Activated CD8-positive, alpha-beta memory T cell treated with anti-CD3 and anti-CD28 coated beads, Interleukin-2, amount 10 ng/mL, durations not matched to agents 7 days and 5 days (primary cell): ENCODE results near the gene GPR12. TPM values are rescaled to one million over a fixed set of nuclear protein-coding genes. Genes with fewer than 3 reads are reported as not detected.
"Not testable (repeated sequence)": the region's sequence is repeated elsewhere in the genome, so short reads cannot be mapped to it uniquely, and the experiment has no call there.

Experiments used
- ATAC-seq: fragments of 150-1000 bp; cut with Tn5 transposase; one replicate; pipeline ENCODE4 v1.10.0; 2021; ENCODE audit warnings: moderate library complexity
- CTCF ChIA-PET: fragments of 350-600 bp; sonication (Branson Sonifier 250); formaldehyde crosslinking; loops from one replicate; lab custom pipeline; 2021; ENCODE audit warnings: antibody characterized with exemption; lab: Charles Lee
- DNase-seq: peaks from one replicate; pipeline ENCODE4 v3.0.0-alpha.2; 2020
- H3K27ac Mint-ChIP-seq: one replicate; pipeline ENCODE4 v1.8.0; 2021; ENCODE audit warnings: mild to moderate bottlenecking, mixed read lengths
- H3K27me3 Mint-ChIP-seq: one replicate; pipeline ENCODE4 v1.8.0; 2021; ENCODE audit warnings: mixed read lengths
- H3K36me3 Mint-ChIP-seq: one replicate; pipeline ENCODE4 v1.8.0; 2021; ENCODE audit warnings: mild to moderate bottlenecking, mixed read lengths
- H3K4me1 Mint-ChIP-seq: one replicate; pipeline ENCODE4 v1.8.0; 2021; ENCODE audit warnings: mixed read lengths
- H3K4me3 Mint-ChIP-seq: one replicate; pipeline ENCODE4 v1.8.0; 2021; ENCODE audit warnings: mild to moderate bottlenecking, moderate library complexity, mixed read lengths
- H3K9me3 Mint-ChIP-seq: one replicate; pipeline ENCODE4 v1.8.0; 2022; ENCODE audit warnings: low read depth, mixed read lengths
- total RNA-seq, 2 experiments: library from RNA; stranded (reverse); gene quantifications; one replicate each; pipeline ENCODE4 v1.2.3, GENCODE V29; 2021

GPR12 gene
- total RNA-seq, 2 experiments from 2014 or later: not detected

DNA sequence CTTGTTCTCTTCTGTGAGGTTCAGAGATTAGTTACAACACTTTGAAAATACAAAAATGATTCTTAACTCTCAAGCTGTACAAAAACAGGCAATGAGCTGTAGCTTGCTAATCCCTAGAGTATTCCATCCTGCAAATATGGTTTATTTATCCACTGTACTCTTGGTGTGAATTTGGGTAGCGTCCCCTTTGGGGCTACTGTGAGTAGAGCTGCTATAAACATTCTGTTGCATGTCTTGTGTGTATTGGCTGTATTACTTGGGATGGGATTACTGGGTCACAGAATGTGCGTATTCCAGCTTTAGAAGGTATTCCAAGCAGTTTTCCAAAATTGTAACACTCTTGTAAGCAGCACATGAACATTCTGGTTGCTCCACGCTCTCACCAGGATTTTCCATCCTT, 33.5 kb downstream of the GPR12 start:
- CTCF ChIA-PET: no interaction called here
- ATAC-seq (no peak), DNase-seq (no peak)
- Mint-ChIP-seq H3K9me3 (peaks cover 3% of the 10 kb centered on the region), H3K27me3 (peaks cover 4% of the 10 kb centered on the region), H3K4me3 (no peak overlapping the region), H3K27ac (no peak overlapping the region), H3K4me1 (peaks cover 3% of the 10 kb centered on the region), H3K36me3 (no peaks in the 10 kb centered on the region)

DNA sequence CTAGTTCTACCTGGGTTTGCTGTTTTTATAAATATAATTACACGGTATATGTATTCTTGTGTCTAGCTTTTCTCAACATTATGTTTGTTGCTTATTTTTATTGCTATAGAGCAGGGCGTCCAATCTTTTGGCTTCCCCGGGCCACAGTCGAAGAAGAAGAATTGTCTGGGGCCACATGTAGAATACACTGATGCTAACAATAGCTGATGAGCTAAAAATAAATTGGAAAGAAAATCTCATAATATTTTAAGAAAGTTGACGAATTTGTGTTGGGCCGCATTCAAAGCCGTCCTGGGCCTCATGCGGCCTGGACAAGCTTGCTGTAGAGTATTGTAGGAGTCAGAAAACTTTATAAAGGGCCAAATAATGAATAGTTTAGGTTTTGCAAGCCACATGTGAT, 33.9 kb downstream of the GPR12 start:
- peaks cover 4% of the 10 kb centered on the region for H3K27me3 Mint-ChIP-seq
- ATAC-seq (no peak), DNase-seq (no peak)
- H3K9me3 Mint-ChIP-seq: peaks cover 3% of the 10 kb centered on the region
- no peak overlapping the region for H3K27ac Mint-ChIP-seq
- no peak overlapping the region for H3K4me3 Mint-ChIP-seq
- no peaks in the 10 kb centered on the region for H3K36me3 Mint-ChIP-seq
- CTCF ChIA-PET: no interaction called here
- peaks cover 7% of the 10 kb centered on the region for H3K4me1 Mint-ChIP-seq

DNA sequence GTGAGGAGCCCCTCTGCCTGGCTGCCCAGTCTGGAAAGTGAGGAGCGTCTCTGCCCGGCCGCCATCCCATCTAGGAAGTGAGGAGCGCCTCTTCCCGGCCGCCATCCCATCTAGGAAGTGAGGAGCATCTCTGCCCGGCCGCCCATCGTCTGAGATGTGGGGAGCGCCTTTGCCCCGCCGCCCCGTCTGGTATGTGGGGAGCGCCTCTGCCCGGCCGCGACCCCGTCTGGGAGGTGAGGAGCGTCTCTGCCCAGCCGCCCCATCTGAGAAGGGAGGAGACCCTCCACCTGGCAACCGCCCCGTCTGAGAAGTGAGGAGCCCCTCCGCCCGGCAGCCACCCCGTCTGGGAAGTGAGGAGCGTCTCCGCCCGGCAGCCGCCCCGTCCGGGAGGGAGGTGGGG, 37.0 kb downstream of the GPR12 start:
- H3K9me3 Mint-ChIP-seq, H3K27me3 Mint-ChIP-seq, H3K36me3 Mint-ChIP-seq, H3K4me3 Mint-ChIP-seq, CTCF ChIA-PET, ATAC-seq, DNase-seq, H3K27ac Mint-ChIP-seq: not testable (repeated sequence)
- H3K4me1 Mint-ChIP-seq: peaks cover 23% of the 10 kb centered on the region

DNA sequence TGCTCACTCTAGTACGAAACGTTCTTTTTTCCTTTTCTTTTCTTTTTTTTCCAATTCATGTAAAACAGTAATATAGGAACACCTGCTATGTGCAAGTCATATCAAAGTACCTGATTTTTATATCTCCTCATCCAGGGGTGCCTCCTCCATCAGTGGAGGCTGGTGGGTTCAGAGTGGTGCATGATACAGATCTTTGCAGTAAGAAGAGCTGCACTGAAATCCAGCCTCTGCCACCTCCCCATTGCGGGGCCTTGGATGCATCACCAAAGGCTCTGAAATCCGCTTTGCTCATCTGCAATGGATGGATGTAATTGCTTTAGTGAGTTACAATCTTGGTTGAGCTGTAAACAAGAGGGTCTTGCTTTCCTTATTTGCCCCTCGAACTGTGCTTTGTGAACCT, 38.3 kb downstream of the GPR12 start:
- ATAC-seq (no peak), DNase-seq (no peak)
- Mint-ChIP-seq H3K27ac (peak overlapping the region; percentile 85), H3K9me3 (no peaks in the 10 kb centered on the region), H3K4me3 (no peak overlapping the region), H3K27me3 (no peaks in the 10 kb centered on the region), H3K4me1 (peaks cover 23% of the 10 kb centered on the region), H3K36me3 (no peaks in the 10 kb centered on the region)
- CTCF ChIA-PET: interaction anchor here (1.0 to 1.3 kb wide), 2 partner anchors 9 to 24 kb away, joined by 3 to 5 read pairs; no protein-coding TSS in a partner anchor

DNA sequence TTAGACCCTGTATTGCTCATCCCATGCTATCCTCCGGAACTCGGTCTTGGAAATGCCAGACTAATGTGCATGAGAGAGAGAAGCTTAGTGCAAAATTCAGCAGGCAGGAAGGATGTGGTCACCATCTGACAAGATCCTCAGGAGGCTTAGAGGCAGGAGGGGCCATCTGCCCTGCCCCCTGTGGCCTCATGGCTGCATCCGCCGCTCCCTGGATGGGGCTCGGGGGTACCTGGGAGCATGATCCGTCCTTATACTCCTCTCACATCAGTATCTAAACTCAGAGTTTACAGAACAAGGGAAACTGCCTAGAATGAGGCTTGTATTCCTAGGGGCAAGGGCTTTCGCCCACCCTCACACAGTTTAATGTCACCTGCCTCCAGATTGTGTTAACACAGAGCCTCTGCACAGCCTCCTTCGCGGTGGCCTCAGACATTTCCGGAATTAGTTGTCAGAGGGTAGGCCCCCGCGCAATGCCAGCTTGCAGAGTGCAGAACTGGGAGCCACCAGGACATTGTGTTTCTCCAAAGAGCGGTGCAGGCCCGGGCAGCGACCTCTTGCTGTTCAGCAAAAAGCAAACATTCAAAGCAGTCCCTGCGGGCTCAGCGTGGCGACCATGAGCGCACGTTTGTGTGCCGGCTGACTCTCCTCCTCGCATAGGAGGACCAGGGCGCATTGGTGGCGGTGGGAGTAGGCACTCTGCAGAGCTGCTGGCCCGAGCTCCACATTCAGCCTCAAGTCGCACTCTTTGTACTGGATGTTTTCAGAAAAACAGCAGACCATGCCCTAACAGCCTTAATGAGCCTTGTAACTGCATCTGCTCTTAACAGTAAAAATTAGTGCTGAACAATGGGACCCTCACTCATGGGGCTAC, 39.1 kb downstream of the GPR12 start:
- peak; percentile 89 for ATAC-seq
- H3K9me3 Mint-ChIP-seq: no peaks in the 10 kb centered on the region
- H3K4me1 Mint-ChIP-seq: peaks cover 23% of the 10 kb centered on the region
- CTCF ChIA-PET: interaction anchor here (1.0 to 2.6 kb wide), 7 partner anchors 8 to 641 kb away, joined by 3 to 10 read pairs (median 5); no protein-coding TSS in a partner anchor
- peak; percentile 75 for DNase-seq
- peak overlapping the region; percentile 85 for H3K27ac Mint-ChIP-seq
- peak overlapping the region; percentile 64 for H3K4me3 Mint-ChIP-seq
- H3K27me3 Mint-ChIP-seq: no peaks in the 10 kb centered on the region
- H3K36me3 Mint-ChIP-seq: no peaks in the 10 kb centered on the region

DNA sequence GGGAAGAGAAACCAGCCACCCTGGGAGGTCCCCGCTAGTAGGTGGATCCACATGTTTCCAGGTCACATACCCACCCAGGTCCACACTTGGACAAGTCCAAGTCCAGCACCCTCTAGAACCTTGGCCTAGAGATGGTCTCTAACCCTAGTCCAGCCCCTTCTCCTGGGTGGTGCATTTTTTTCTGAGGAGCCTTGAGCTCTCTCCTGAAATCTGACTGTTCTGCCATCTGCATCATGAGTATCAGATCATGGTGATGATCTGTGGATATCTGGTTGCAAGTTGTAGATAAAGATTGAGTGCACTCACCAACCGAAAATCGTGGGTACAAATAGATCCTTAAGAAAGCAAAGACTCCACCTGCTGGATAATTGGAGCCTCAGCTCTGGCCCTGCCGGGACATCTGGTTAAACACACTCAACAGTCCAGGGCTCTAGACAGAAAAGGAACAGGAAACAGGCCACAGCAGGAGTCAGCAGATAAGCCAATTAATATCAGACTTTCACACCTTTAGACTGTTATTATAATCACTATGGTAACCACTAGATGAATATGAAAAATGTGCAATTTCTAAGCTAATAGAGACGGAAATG, 41.1 kb downstream of the GPR12 start:
- Mint-ChIP-seq H3K9me3 (no peaks in the 10 kb centered on the region), H3K4me1 (peaks cover 23% of the 10 kb centered on the region), H3K27me3 (no peaks in the 10 kb centered on the region), H3K36me3 (no peaks in the 10 kb centered on the region), H3K4me3 (no peak overlapping the region), H3K27ac (no peak overlapping the region)
- CTCF ChIA-PET: interaction anchor here (0.9 to 2.6 kb wide), 5 partner anchors 8 to 154 kb away, joined by 3 to 10 read pairs (median 6); no protein-coding TSS in a partner anchor
- ATAC-seq (no peak), DNase-seq (no peak)

DNA sequence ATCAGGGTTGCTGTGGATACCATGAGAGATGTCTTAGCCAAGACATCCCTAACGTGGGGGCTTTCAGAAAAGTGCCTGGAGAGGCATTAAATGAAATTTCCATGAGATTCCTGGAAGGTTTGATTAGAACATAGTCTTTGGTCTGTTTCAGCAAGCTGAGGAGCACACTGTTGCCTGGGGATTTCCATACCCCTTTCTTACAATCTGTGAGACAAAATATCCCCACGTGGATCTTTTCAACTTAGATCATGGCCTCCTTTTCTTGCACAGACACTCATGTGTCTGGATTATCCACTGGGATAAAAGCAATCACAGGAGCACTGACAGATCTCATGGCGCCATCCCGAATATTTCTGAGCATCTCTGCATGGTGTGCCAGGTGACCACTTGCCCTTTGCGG, 41.7 kb downstream of the GPR12 start:
- ATAC-seq (no peak), DNase-seq (no peak)
- CTCF ChIA-PET: interaction anchor here (1.1 to 2.6 kb wide), 5 partner anchors 13 to 154 kb away, joined by 3 to 10 read pairs (median 6); no protein-coding TSS in a partner anchor
- peaks cover 23% of the 10 kb centered on the region for H3K4me1 Mint-ChIP-seq
- no peaks in the 10 kb centered on the region for H3K27me3 Mint-ChIP-seq
- H3K27ac Mint-ChIP-seq: no peak overlapping the region
- no peaks in the 10 kb centered on the region for H3K36me3 Mint-ChIP-seq
- no peak overlapping the region for H3K4me3 Mint-ChIP-seq
- no peaks in the 10 kb centered on the region for H3K9me3 Mint-ChIP-seq

DNA sequence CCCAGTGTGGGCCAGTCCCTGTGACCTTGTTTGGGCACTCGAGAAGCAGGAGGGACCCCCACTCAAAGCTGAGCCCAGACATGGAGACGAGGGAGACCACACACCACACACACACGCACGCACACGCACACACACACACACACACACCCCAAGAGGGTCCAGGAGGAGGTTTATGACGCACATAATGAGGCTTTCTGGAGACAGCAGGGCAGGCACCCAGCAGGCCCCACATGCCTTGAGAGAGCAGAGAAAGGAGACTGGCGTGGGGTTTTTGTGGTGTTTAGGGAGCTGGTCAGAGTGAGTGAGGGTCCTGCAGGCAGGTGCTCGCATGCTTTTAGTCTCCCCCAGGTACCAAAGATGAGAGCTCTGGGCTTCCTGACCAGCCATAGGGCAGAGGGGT, 42.4 kb downstream of the GPR12 start:
- no peak overlapping the region for H3K4me3 Mint-ChIP-seq
- H3K27ac Mint-ChIP-seq: no peak overlapping the region
- DNase-seq: no peak
- CTCF ChIA-PET: interaction anchor here (1.1 to 2.1 kb wide), 3 partner anchors 13 to 155 kb away, joined by 3 to 6 read pairs (median 6); no protein-coding TSS in a partner anchor
- no peaks in the 10 kb centered on the region for H3K27me3 Mint-ChIP-seq
- H3K36me3 Mint-ChIP-seq: no peaks in the 10 kb centered on the region
- no peaks in the 10 kb centered on the region for H3K9me3 Mint-ChIP-seq
- ATAC-seq: no peak
- peaks cover 23% of the 10 kb centered on the region for H3K4me1 Mint-ChIP-seq

DNA sequence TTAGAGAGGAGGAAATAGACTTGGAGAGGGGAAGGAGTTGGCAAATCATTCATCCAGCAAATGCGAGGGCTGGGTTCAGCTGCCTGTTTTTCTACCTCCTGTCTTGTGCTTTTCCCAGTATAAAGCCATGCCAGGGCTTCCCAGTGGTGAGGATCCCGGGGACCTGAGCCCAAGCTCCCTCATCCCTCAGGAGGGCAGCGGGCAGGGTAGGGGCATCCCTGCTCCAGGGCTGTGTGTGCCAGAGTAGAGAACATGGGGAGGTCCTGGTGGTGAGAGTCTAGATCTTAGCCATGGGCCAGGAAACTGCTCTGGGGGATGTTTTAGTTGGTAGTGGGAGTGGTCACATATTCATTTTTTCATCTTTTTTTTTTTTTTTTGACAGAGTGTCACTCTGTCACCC, 43.6 kb downstream of the GPR12 start:
- no peaks in the 10 kb centered on the region for H3K9me3 Mint-ChIP-seq
- H3K27me3 Mint-ChIP-seq: no peaks in the 10 kb centered on the region
- CTCF ChIA-PET: interaction anchor here (2.1 kb wide), 1 partner anchor 156 kb away, joined by 6 read pairs; no protein-coding TSS in a partner anchor
- no peak for DNase-seq
- peaks cover 19% of the 10 kb centered on the region for H3K4me1 Mint-ChIP-seq
- H3K4me3 Mint-ChIP-seq: no peak overlapping the region
- ATAC-seq: no peak
- H3K36me3 Mint-ChIP-seq: no peaks in the 10 kb centered on the region
- no peak overlapping the region for H3K27ac Mint-ChIP-seq

DNA sequence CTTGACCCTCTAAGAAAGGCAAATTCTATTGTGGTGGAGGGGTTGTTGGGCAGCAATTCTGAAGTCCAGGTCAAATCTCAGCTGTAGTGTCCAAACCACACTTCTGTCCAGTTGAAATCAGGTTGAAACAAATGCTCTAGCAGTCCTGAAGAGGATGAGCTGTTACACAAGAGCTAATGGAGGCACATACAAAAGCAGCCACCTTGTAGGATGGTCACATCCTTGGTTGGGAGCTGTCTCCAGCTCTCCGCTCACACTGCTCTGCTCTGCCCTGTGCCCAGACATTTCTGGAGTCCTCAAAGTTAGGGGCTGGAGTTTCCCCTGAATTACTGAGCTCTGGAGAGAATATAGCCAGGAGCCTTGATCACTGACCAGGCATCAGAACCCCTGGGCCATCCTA, 47.2 kb downstream of the GPR12 start:
- Mint-ChIP-seq H3K9me3 (no peaks in the 10 kb centered on the region), H3K4me1 (peaks cover 7% of the 10 kb centered on the region), H3K27ac (no peak overlapping the region), H3K36me3 (no peaks in the 10 kb centered on the region), H3K4me3 (no peak overlapping the region), H3K27me3 (no peaks in the 10 kb centered on the region)
- ATAC-seq (no peak), DNase-seq (no peak)
- CTCF ChIA-PET: interaction anchor here (1.1 to 4.9 kb wide), 3 partner anchors 8 to 159 kb away, joined by 3 to 17 read pairs (median 5); no protein-coding TSS in a partner anchor

DNA sequence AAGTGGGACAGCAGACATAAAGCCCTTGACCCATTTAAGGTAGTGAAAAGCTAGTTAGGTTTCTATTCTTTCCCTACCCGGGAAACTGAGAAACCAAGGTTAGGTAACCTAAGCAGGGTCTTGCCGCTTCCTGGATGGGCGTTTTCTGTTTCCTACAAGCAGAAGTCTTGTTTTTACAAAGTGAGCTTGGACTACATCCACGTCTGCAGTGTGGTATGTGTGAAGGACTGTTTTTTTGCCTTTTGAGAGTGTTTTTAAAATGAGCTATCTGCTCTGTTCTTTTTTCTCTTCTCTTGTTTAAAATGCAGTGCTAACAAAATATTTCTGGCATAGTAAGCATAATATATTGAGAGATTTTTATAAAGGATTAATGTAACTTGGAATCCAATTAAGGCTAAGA, 49.4 kb downstream of the GPR12 start:
- no peak overlapping the region for H3K4me3 Mint-ChIP-seq
- CTCF ChIA-PET: interaction anchor here (1.3 to 4.9 kb wide), 6 partner anchors 9 to 235 kb away, joined by 3 to 17 read pairs (median 4); no protein-coding TSS in a partner anchor
- no peaks in the 10 kb centered on the region for H3K27me3 Mint-ChIP-seq
- no peak overlapping the region for H3K27ac Mint-ChIP-seq
- no peak for DNase-seq
- H3K9me3 Mint-ChIP-seq: no peaks in the 10 kb centered on the region
- H3K4me1 Mint-ChIP-seq: peaks cover 7% of the 10 kb centered on the region
- H3K36me3 Mint-ChIP-seq: no peaks in the 10 kb centered on the region
- no peak for ATAC-seq

DNA sequence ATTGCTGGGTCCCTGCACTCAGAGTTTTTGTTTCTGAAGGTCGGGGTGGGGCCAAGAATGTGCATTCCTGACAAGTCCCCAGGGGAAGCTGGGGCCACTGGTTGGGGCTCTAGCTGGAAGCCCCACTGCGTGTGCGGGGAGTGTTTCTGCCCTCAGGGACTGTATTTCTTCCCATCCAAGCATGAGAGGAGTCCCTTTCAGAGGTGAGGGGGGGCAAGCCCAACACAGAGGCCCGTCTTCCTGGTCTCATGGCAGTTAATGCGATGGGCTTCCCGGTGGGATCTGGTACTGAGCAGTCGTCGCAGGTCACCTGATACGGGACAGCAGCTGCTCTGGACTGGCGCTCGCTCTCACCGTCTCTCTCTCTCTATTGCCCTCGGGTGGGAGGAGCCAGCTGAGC, 50.4 kb downstream of the GPR12 start:
- Mint-ChIP-seq H3K36me3 (no peaks in the 10 kb centered on the region), H3K27me3 (peaks cover 3% of the 10 kb centered on the region), H3K4me3 (no peak overlapping the region), H3K9me3 (no peaks in the 10 kb centered on the region), H3K27ac (no peak overlapping the region), H3K4me1 (peaks cover 7% of the 10 kb centered on the region)
- ATAC-seq: no peak
- no peak for DNase-seq
- CTCF ChIA-PET: interaction anchor here (1.4 to 4.9 kb wide), 3 partner anchors 12 to 163 kb away, joined by 4 to 17 read pairs (median 5); no protein-coding TSS in a partner anchor

DNA sequence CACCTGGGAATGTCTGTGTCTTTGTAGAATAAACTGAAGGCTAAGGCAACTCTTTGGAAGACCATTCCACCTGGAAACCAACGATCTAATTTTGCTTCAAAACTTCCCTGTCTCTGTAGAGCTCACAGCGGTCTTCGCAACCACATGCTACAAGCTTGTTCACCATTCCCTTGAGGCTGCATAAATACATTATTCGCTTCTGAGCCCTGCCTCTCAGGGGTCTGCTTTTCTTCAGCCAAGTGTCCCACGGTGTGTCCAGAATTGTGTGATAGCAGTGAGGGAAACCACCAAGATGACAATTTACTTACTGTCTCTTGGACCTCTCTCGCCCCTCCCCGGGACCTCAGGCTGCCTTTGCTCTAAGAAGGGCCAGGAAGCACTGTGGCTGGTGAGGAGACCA, 51.1 kb downstream of the GPR12 start:
- DNase-seq (no peak), ATAC-seq (no peak)
- H3K36me3 Mint-ChIP-seq: no peaks in the 10 kb centered on the region
- no peak overlapping the region for H3K27ac Mint-ChIP-seq
- H3K9me3 Mint-ChIP-seq: no peaks in the 10 kb centered on the region
- CTCF ChIA-PET: interaction anchor here (3.5 to 6.2 kb wide), 2 partner anchors 11 to 163 kb away, joined by 19 to 45 read pairs; no protein-coding TSS in a partner anchor
- H3K27me3 Mint-ChIP-seq: peaks cover 6% of the 10 kb centered on the region
- H3K4me3 Mint-ChIP-seq: no peak overlapping the region
- peaks cover 7% of the 10 kb centered on the region for H3K4me1 Mint-ChIP-seq
